Ovary (tissue), 3 donors: ENCODE results near the gene PTPRN2.

ENCODE experiments used
- CTCF ChIP-seq, 3 donors: fragments of 450-650 bp in 2 of 3; fragments of 200-600 bp in 1 of 3; IDR thresholded peaks; one replicate each; pipeline versions ENCODE4 v1.5.1 to v1.8.0; 2016 to 2022; ENCODE audit warnings: antibody characterized with exemption in 3 of 3, mild to moderate bottlenecking in 1 of 3
- EP300 ChIP-seq: sonication (generic); formaldehyde crosslinking; IDR thresholded peaks from one replicate; pipeline ENCODE4 v1.6.1; 2017; ENCODE audit warnings: antibody characterized with exemption
- POLR2A ChIP-seq: fragments of 450-650 bp; IDR thresholded peaks from one replicate; pipeline ENCODE4 v1.6.1; 2017; ENCODE audit warnings: antibody characterized with exemption, mild to moderate bottlenecking, moderate library complexity
- donor health status: DM: no; HTN: no; CAD: no.

DNA sequence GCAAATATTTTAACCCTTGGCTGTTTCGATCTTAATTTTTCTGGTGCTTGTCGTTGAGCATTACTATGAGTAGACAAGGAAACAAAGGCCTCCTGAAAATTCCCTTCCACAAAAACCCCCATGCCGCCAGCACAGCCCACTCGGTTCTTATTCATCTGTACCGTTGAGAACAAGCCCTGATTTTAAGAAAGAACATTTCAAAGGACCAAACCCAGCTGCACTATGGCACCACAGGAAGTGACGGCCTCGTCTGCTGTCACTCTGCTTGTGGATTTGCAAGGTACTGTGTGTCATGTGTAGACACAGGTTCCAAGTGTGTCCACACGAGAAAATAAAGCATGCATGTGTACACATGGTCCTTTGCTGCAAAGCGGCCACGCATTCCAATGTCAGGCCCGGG lies 965.6 kb downstream of the PTPRN2 start:
- TF ChIP-seq EP300, result no peak
- TF ChIP-seq POLR2A, result no peak
- TF ChIP-seq CTCF (IDR thresholded peaks at IDR 0.05), result no peak
